Brain microvascular endothelial cell (primary cell): ENCODE measurements around the gene UBE2E2.

ENCODE experiments used
- DNase-seq: peaks from one replicate; pipeline ENCODE4 v3.0.0-alpha.2; 2020
- H3K27ac ChIP-seq: fragments of 250-450 bp; sonication (Bioruptor Pico); 2 replicates; pipeline ENCODE4 v1.5.1; 2020; ENCODE audit warnings: mild to moderate bottlenecking, moderate library complexity
- H3K27me3 ChIP-seq: fragments of 250-450 bp; sonication (Bioruptor Pico); replicated peaks from 2 replicates; pipeline ENCODE4 v1.5.1; 2020; ENCODE audit warnings: mild to moderate bottlenecking
- H3K36me3 ChIP-seq: fragments of 250-450 bp; sonication (Bioruptor Pico); replicated peaks from 2 replicates; pipeline ENCODE4 v1.5.1; 2020; ENCODE audit warnings: mild to moderate bottlenecking
- H3K4me3 ChIP-seq: 2 replicates; pipeline ENCODE4 v1.5.1; 2011; ENCODE audit warnings: low read depth, mild to moderate bottlenecking, control low read depth, low read length, moderate library complexity
- in situ Hi-C: cut with HindIII; loops from 2 replicates; pipeline ENCODE4 v1.10.0; 2017; ENCODE audit warnings: low sequenced_read_pairs, low pct_ligation_motif_present
- TF ChIP-seq, protein P1 (sequence below): IDR thresholded peaks from 2 replicates; pipeline ENCODE4 v1.5.1; 2011; ENCODE audit warnings: low read depth, mild to moderate bottlenecking, moderate library complexity, low read length, control low read depth, inconsistent platforms; ENCODE audit errors: missing control alignments

The UBE2E2 gene

DNA sequence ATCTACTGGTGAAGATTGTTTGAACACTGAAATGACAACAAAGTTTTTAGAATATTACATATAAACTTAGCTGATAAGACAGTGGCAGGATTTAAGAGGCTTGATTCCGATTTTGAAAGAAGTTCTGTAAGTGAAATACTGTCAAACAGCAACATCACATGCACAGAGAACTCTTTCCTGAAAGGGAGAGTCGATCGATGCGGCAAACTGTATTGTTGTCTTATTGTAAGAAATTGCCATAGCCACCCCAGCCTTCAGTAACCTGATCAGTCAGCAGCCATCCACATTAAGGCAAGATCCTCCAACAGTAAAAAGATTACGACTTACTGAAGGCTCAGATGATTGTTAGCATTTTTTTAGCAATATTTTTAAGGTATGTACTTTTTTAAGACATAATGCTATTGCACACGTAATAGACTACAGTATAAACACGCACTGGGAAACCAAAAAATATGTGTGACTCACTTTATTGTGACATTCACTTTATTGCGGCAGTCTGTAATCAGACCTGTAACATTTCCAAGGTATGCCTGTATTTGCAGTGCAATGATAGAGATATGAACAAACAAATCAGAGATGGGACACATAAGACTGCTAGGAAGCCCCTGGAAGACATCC, 377.1 kb downstream of the UBE2E2 start:
- Histone ChIP-seq H3K36me3 (no peaks in the 10 kb centered on the region), H3K27ac (peak overlapping the region; percentile 10), H3K27me3 (no peaks in the 10 kb centered on the region), H3K4me3 (no peak overlapping the region)
- TF ChIP-seq, protein P1, sequence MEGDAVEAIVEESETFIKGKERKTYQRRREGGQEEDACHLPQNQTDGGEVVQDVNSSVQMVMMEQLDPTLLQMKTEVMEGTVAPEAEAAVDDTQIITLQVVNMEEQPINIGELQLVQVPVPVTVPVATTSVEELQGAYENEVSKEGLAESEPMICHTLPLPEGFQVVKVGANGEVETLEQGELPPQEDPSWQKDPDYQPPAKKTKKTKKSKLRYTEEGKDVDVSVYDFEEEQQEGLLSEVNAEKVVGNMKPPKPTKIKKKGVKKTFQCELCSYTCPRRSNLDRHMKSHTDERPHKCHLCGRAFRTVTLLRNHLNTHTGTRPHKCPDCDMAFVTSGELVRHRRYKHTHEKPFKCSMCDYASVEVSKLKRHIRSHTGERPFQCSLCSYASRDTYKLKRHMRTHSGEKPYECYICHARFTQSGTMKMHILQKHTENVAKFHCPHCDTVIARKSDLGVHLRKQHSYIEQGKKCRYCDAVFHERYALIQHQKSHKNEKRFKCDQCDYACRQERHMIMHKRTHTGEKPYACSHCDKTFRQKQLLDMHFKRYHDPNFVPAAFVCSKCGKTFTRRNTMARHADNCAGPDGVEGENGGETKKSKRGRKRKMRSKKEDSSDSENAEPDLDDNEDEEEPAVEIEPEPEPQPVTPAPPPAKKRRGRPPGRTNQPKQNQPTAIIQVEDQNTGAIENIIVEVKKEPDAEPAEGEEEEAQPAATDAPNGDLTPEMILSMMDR: no peak
- in situ Hi-C loops: no loop called here
- DNase-seq: peak; percentile 59

DNA sequence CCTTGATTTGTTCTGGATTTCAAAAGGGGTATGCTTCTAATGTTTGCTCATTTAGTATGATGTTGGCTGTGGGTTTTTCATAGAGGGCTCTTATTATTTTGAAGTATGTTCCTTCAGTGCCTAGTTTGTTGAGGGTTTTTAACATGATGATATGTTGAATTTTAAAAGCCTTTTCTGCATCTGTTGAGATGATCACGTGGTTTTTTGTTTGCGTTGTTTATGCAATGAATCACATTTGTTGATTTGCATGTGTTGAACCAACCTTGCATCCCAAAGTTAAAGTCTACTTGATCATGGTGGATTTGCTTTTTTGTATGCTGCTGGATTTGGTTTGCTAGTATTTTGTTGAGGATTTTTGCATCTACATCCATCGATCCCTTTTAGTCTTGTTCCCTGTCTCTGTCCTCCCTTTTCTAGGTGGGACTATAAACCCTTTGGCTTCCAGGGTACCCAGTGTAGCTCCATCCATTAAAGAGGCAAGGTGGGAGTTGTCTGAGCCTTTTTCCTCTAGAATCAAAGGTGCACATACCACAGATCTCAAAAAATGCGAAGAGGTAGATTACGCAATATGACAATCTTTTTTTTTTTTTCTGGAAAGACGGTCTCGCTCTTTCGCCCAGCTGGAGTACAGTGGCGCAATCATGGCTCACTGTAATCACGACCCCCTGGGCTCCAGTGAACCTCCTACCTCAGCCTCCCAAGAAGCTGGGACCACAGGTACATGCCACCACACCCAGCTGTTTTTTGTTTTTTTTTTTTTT, 381.0 kb downstream of the UBE2E2 start:
- Histone ChIP-seq H3K27me3 (no peaks in the 10 kb centered on the region), H3K27ac (no peak overlapping the region), H3K36me3 (no peaks in the 10 kb centered on the region), H3K4me3 (no peak overlapping the region)
- no peak for DNase-seq
- in situ Hi-C loops: no loop called here
- TF ChIP-seq, protein P1: no peak

DNA sequence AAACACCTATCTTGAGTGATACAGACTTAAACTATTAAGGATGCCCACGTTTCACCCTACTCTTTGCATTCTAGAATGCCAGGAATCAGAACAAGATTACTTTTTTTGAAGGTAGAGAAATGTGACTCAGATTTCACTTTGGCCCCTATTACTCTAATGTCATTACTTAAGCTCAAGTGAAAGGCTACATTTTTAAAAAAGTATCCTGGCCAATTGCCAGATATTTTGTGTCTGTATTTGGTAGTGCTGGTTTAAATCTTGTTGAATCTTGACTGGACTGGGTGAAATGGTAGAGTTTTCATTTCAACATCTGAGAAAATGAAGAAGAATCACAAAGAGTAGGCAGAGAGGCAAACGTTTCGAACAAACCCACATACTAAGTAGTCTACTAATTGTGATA, 384.4 kb downstream of the UBE2E2 start:
- Histone ChIP-seq H3K36me3 (no peaks in the 10 kb centered on the region), H3K27ac (no peak overlapping the region), H3K4me3 (no peak overlapping the region), H3K27me3 (no peaks in the 10 kb centered on the region)
- TF ChIP-seq, protein P1: no peak
- in situ Hi-C loops: no loop called here
- DNase-seq: no peak

DNA sequence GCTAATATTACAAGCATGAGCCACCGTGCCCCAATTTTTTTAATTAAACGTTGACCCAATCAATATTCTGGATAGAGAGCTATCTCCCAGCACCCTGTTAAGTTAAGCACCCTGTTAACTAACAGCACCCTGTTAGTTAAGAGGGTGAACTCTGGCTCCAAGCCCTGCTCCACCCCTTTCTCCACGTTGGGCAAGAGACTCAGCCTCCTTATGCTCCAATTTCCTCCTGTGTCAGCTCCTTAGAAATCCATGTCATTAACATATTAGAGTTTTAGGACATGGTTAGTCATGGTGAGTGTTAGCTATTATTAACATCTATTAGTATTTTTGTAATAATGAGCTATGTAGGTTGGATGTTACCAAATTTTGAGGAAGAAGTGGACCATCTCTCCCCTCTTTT, 385.4 kb downstream of the UBE2E2 start:
- Histone ChIP-seq H3K27ac (no peak overlapping the region), H3K36me3 (no peaks in the 10 kb centered on the region), H3K27me3 (no peaks in the 10 kb centered on the region), H3K4me3 (no peak overlapping the region)
- in situ Hi-C loops: no loop called here
- TF ChIP-seq, protein P1: no peak
- DNase-seq: no peak

DNA sequence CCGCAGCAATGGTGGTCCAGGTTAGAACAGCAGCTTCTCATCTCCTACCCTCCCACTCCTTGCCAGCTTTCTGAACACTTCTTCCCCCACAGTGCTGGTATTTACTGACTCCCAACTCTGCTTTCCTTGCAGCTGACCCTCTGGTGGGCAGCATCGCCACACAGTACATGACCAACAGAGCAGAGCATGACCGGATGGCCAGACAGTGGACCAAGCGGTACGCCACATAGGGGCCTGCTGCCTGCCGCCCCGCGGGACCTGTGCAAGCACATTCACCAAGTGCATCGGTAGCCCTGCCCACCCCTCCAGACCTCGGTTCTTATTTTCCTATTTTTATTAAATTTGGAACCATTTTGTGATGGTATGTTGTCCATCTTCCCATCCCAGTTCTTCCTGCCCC, 386.5 kb downstream of the UBE2E2 start:
- H3K27ac ChIP-seq: no peak overlapping the region
- H3K27me3 ChIP-seq: no peaks in the 10 kb centered on the region
- no peaks in the 10 kb centered on the region for H3K36me3 ChIP-seq
- H3K4me3 ChIP-seq: no peak overlapping the region
- no peak for DNase-seq
- in situ Hi-C loops: no loop called here
- TF ChIP-seq, protein P1: no peak
